HS-27A (cell line): ENCODE data around the gene SMIM5.

Experiments
- DNase-seq: peaks from one replicate; pipeline ENCODE4 v3.0.0-alpha.2; 2012; ENCODE audit warnings: low read depth, missing footprints

The SMIM5 gene

GRCh38 chr17:75667825-75668224 is 34.6 kb downstream of the SMIM5 start:
- no peak for DNase-seq

GRCh38 chr17:75668489-75668888 is 35.3 kb downstream of the SMIM5 start:
- DNase-seq, result no peak

- DNase-seq, result no peak
Observed at GRCh38 chr17:75670868-75671267, 37.6 kb downstream of the SMIM5 start.

- DNase-seq, result no peak
Observed at GRCh38 chr17:75672011-75672410, 38.8 kb downstream of the SMIM5 start.

GRCh38 chr17:75673487-75673886 is 40.3 kb downstream of the SMIM5 start:
- no peak for DNase-seq

GRCh38 chr17:75676461-75676860 is 43.2 kb downstream of the SMIM5 start:
- DNase-seq, result no peak

GRCh38 chr17:75679706-75680211 is 46.5 kb downstream of the SMIM5 start:
- DNase-seq, result no peak

- DNase-seq, result no peak
Observed at GRCh38 chr17:75680431-75680830, 47.2 kb downstream of the SMIM5 start.

GRCh38 chr17:75681289-75681688 is 48.1 kb downstream of the SMIM5 start:
- no peak for DNase-seq

GRCh38 chr17:75683583-75683982 is 50.3 kb downstream of the SMIM5 start:
- DNase-seq, result no peak

- DNase-seq, result no peak
Observed at GRCh38 chr17:75684249-75684648, 51.0 kb downstream of the SMIM5 start.

GRCh38 chr17:75684924-75685323 is 51.7 kb downstream of the SMIM5 start:
- DNase-seq, result no peak

- DNase-seq, result no peak
Observed at GRCh38 chr17:75685499-75685898, 52.3 kb downstream of the SMIM5 start.

GRCh38 chr17:75688209-75688825 is 55.1 kb downstream of the SMIM5 start:
- DNase-seq, result no peak

GRCh38 chr17:75689441-75689873 is 56.2 kb downstream of the SMIM5 start:
- DNase-seq, result no peak
